Glomerular endothelial cell (primary cell): ENCODE measurements around the gene ATP2B3. TPM values are rescaled to one million over a fixed set of nuclear protein-coding genes. Genes with fewer than 3 reads are reported as not detected.

Experiments
- DNase-seq: peaks from one replicate; pipeline ENCODE4 v3.0.0-alpha.2; 2011; ENCODE audit warnings: low read depth, low spot score; ENCODE audit errors: extremely low read depth
- total RNA-seq: library from RNA; depleted of rRNA; stranded (reverse); fragments of >200 nt; gene quantifications from 2 replicates; pipeline ENCODE4 v1.2.3, GENCODE V29; 2015

ATP2B3 gene
- total RNA-seq, 1 donor from 2014 or later, result not detected

- DNase-seq, result no peak
Measured at GRCh38 chrX:153488231-153488914, 29.1 kb upstream of the ATP2B3 start.

- DNase-seq, result no peak
Measured at GRCh38 chrX:153490217-153490930, 27.1 kb upstream of the ATP2B3 start.

- no peak for DNase-seq
Measured at GRCh38 chrX:153491351-153491914, 26.0 kb upstream of the ATP2B3 start.

- DNase-seq, result no peak
Measured at GRCh38 chrX:153491918-153492317, 25.5 kb upstream of the ATP2B3 start.

GRCh38 chrX:153492543-153492942 lies 24.9 kb upstream of the ATP2B3 start:
- no peak for DNase-seq

- DNase-seq, result no peak
Measured at GRCh38 chrX:153493085-153493484, 24.4 kb upstream of the ATP2B3 start.

- DNase-seq, result no peak
Measured at GRCh38 chrX:153494061-153494460, 23.4 kb upstream of the ATP2B3 start.

- no peak for DNase-seq
Measured at GRCh38 chrX:153494541-153495361, 22.7 kb upstream of the ATP2B3 start, which contains the start of gene BGN. TSS of gene BGN (plus strand) at chrX:153494980. CDS start at chrX:153504632, 9,652 bp downstream.

GRCh38 chrX:153495362-153495751 lies 22.1 kb upstream of the ATP2B3 start:
- no peak for DNase-seq

GRCh38 chrX:153495903-153496589 lies 21.4 kb upstream of the ATP2B3 start:
- no peak for DNase-seq

- DNase-seq, result no peak
Measured at GRCh38 chrX:153496590-153496959, 20.9 kb upstream of the ATP2B3 start.

- DNase-seq, result no peak
Measured at GRCh38 chrX:153498453-153498852, 19.0 kb upstream of the ATP2B3 start.

- no peak for DNase-seq
Measured at GRCh38 chrX:153499341-153499740, 18.1 kb upstream of the ATP2B3 start.

GRCh38 chrX:153499876-153500275 lies 17.6 kb upstream of the ATP2B3 start:
- no peak for DNase-seq

- DNase-seq, result no peak
Measured at GRCh38 chrX:153500676-153501280, 16.7 kb upstream of the ATP2B3 start.

GRCh38 chrX:153501530-153501929 lies 15.9 kb upstream of the ATP2B3 start:
- DNase-seq, result no peak

GRCh38 chrX:153502131-153502530 lies 15.3 kb upstream of the ATP2B3 start:
- DNase-seq, result no peak

GRCh38 chrX:153502796-153503195 lies 14.6 kb upstream of the ATP2B3 start:
- no peak for DNase-seq

GRCh38 chrX:153504445-153505016 lies 12.9 kb upstream of the ATP2B3 start:
- no peak for DNase-seq

- no peak for DNase-seq
Measured at GRCh38 chrX:153505361-153505760, 12.1 kb upstream of the ATP2B3 start.
